GM19328 (cell line): Measurements from ENCODE around the gene ELMOD2.
A peak's percentile ranks its signal among the peaks of the same experiment; 100 is the strongest.

Source experiments
- ATAC-seq: cut with Tn5 transposase; IDR thresholded peaks from one replicate; pipeline ENCODE4 v1.9.1; 2021; ENCODE audit warnings: mild to moderate bottlenecking, moderate library complexity; ENCODE audit not compliant: unreplicated experiment

The ELMOD2 gene

DNA sequence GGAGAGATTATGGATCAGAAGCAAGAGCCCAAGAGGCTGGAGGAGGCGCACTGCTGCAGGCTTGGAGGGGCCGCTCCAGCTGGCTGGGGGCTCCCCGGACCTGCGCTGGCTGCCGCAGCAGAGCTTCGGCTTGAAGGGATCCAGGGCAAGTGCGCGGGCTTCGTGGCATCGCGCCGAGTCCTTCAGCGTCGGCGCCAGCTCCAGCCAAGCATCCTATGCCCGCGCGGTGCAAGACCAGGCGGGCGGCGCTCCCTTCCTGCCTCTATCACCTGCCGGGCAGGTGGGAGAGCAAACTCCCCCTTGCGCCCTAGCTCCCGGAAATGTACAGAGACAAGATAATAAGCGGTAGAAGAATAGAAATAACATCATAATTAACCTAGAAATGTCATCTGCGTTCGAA lies 55.3 kb downstream of the ELMOD2 start:
- ATAC-seq: no peak

- ATAC-seq: no peak
These were observed 57.1 kb downstream of the ELMOD2 start for GRCh38 chr4:140581078-140581477.

DNA sequence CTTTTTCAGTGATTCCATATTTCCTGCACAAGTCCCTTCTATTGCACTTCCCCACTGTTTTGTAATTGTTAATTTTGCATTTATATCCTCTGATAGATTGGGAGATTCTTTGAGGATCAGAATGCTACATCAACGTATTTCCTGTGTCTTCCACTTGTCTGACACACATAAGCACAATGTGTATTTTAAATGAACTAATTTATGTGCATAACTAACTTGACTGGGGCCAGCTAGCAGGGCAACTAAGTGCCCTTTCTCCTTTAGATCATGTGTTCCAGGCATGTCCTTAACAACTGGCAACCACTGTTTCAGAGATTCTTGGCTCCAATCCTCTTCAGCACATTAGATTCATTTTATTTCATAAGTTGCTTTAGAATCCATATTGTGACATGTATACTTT lies 60.5 kb downstream of the ELMOD2 start:
- ATAC-seq: no peak

GRCh38 chr4:140595065-140595464 lies 71.1 kb downstream of the ELMOD2 start:
- ATAC-seq: peak; percentile 58

DNA sequence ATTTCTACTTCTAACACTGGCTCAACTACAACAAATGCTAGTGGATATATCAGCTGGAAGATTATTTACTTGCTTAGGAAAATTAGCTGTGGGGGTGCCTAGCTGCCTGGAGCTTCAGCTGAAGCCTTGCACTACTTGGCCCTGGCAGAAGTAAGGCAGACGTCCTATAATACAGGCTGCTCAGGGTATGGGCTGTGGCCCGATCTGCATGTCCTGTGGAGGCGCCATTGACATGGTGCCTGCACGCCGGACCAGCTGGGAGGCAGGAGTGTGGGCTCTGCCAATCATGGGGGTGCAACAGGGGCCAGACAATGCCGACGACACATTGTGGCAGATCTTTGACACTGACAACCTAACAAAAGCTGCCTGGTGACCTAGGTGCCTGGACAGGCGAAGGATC lies 76.4 kb downstream of the ELMOD2 start:
- no peak for ATAC-seq

DNA sequence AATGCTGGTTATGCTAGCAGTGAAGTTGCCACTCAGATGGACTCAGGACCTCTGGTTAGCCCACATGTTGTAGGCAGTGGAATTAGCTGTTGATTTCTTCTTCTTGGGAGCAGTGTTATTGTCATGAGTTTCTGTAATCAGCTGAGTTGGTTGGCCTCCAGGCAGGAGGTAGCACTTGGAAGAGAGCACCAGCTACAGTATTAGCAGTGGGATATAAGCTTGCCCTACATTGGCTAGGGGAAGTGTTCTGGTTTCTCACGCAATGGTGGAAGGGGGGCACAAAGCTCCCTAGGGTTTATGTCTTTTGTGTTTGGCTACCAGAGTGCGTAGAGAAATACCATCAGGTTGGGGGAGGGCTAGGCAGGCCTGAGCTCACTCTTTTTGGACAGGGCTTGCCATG lies 78.7 kb downstream of the ELMOD2 start:
- no peak for ATAC-seq

GRCh38 chr4:140603286-140603685 lies 79.3 kb downstream of the ELMOD2 start:
- no peak for ATAC-seq
